ENCODE data around the gene REM2.

The REM2 gene

DNA sequence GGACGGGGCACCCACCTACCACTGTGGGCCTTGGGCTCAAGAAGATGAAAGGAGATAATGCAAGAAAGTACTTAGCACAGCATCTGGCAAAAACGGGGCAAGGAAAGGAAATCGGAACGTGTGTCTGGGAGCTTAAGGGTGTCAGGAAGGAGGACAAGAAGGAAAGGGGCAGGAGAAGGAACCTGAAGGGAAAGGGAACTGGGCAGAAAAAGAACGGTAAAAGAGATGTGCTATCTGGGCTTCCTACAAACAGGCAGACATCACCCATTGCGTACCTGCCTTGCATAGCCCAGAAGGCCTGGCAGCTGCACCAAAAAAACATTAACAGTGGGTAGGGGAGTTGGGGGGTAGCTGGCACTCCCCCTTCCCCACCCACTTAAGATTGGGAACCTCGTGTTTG, 958 bp upstream of the REM2 start:
- no peak overlapping the region for H3K27ac ChIP-seq
- TF ChIP-seq ZFX (IDR thresholded peaks at IDR 0.05; ENCODE audit: borderline replicate concordance): no peak
- TF ChIP-seq, protein P1, sequence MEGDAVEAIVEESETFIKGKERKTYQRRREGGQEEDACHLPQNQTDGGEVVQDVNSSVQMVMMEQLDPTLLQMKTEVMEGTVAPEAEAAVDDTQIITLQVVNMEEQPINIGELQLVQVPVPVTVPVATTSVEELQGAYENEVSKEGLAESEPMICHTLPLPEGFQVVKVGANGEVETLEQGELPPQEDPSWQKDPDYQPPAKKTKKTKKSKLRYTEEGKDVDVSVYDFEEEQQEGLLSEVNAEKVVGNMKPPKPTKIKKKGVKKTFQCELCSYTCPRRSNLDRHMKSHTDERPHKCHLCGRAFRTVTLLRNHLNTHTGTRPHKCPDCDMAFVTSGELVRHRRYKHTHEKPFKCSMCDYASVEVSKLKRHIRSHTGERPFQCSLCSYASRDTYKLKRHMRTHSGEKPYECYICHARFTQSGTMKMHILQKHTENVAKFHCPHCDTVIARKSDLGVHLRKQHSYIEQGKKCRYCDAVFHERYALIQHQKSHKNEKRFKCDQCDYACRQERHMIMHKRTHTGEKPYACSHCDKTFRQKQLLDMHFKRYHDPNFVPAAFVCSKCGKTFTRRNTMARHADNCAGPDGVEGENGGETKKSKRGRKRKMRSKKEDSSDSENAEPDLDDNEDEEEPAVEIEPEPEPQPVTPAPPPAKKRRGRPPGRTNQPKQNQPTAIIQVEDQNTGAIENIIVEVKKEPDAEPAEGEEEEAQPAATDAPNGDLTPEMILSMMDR (IDR thresholded peaks at IDR 0.05): no peak

DNA sequence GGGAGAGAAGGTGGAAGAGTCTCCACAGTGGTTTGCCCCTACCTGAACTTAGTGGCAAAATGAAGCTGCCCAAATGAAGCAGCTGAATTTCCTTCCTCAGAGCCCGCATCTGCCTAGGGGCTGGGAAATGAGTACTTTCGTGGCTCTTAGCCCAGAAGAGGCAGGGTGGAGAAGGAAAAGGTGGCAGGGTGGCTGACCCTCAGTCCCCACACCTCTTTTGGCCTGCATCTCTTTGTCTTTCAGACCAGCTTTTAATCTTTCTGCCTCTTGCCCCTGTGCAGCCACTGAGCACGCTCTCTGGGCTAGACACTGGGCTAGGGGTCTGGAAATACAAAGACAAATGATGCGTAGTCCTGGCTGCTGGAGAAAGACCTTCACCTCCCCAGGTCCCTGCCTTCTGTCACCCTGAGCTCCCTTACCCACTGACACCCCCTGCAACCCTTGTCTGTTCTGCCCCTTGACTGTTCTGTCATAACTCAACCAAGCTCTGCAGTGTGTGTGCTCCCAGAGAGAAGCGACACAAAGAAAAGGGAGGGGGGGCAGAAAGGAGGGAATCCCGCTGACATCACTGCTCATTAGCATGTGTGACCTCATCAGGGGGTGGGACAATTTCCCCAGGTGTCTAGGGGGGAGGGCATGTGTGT, 371 bp upstream of the REM2 start:
- no peak overlapping the region for H3K27ac ChIP-seq

DNA sequence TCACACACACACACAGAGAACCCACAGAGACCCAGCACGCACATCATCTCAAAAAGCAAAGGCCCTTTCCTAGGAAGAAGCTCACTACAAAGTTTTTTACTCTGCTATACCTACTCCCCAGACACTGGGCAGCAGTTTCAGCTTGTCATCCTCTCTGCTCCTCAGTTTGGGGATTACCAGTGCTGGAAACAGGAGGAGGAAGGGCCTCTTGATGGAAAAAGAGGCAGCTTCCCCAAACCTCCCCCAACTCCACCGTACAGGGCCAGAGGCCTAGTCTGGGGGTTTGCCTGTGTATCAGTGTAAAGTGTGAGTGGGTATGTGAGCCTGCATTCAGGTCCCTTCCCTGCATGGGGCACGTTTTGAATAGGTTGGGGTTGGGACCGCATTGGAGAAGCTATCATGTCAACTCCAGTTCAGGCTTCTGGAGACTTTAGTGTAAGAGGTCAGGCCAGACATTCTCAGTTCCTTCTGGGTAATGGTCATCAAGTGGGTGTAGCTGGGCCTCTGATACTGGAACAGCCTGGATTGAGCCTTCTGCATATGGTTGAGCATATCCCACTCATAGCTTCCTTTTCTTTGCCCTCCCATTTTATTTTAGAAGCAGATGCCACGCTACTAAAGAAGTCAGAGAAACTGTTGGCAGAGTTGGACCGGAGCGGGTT, 1.2 kb downstream of the REM2 start:
- no peak overlapping the region for H3K27ac ChIP-seq
- no peak for TF ChIP-seq ZFX (IDR thresholded peaks at IDR 0.05; ENCODE audit: borderline replicate concordance)
- TF ChIP-seq, protein P1 (IDR thresholded peaks at IDR 0.05): no peak

More for the DNA sequence above, 371 bp upstream of the REM2 start:
- TF ChIP-seq, protein P1 (IDR thresholded peaks at IDR 0.05): no peak

DNA sequence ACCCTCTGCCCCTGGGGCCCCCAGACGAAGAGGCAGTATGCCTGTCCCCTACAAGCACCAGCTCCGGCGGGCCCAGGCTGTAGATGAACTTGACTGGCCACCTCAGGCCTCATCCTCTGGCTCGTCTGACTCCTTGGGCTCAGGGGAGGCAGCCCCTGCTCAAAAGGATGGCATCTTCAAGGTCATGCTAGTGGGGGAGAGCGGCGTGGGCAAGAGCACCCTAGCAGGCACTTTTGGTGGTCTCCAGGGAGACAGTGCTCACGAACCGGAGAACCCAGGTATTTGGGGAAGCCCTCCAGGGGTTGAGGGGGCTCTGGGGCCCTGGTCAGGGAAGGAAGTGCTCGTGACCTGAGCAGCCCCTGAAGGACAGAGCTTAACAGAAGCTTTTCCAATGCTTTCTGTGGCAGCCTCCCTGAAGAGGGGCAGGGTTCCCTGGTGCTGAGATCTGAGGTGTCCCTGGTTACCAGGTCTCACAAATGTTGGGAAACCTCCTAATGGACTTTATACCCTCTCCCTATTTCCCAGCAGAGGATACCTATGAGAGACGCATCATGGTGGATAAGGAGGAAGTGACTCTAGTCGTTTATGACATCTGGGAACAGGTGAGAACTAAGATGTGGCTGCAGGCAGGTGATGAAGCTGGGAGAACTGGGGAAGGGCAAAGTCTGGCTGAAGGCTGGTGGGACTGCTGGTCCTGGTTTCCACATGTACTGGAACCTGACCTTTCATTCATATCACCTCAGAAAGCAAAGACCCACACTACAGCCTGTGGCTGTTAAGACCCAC, 1.9 kb downstream of the REM2 start:
- TF ChIP-seq ZFX (IDR thresholded peaks at IDR 0.05; ENCODE audit: borderline replicate concordance): no peak
- no peak overlapping the region for H3K27ac ChIP-seq

DNA sequence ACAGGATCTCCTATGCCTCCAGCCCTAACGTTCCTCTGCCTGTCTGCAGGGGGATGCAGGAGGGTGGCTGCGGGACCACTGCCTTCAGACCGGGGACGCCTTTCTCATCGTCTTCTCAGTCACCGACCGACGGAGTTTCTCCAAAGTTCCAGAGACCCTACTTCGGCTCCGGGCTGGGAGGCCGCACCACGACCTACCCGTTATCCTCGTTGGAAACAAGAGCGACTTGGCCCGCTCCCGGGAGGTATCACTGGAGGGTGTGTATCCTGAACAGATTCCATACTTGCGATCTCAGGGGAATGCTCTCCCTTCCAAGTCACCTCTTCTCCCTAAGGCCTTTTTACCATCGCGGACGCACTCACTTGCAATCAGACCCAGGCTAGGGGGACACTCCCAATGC, 3.0 kb downstream of the REM2 start:
- TF ChIP-seq, protein P1 (IDR thresholded peaks at IDR 0.05): no peak
- no peak for TF ChIP-seq ZFX (IDR thresholded peaks at IDR 0.05; ENCODE audit: borderline replicate concordance)
- peak overlapping the region; percentile 95 for H3K27ac ChIP-seq

DNA sequence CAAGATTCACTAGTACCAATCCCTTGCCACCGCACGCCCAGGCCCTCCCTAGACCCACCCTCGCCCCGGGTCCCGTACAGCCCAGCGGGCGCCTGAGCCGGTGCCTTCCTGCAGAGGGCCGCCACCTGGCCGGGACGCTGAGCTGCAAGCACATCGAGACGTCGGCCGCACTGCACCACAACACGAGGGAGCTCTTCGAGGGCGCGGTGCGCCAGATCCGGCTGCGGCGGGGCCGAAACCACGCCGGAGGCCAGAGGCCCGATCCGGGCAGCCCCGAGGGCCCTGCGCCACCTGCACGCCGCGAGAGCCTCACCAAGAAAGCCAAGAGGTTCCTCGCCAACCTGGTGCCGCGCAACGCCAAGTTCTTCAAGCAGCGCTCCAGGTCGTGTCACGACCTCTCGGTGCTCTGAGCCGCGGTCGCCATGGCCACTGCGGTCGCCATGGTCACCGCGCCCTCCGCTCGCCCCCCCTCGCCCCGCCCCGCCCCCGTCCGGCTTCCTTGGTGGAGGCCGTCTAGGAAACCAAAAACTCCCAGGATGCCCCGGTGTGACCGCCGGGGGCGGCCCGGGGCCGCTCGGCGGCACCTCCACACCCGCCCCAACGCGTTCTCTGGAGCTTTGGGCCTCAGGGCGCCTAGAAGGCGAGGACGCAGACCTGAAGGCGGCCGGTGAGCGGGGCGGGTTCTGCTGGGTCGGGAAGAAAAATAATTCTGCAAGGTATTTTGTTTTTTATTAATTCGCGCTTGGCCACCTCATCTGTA, 3.7 kb downstream of the REM2 start:
- TF ChIP-seq, protein P1 (IDR thresholded peaks at IDR 0.05): peak; percentile 60
- TF ChIP-seq ZFX (IDR thresholded peaks at IDR 0.05; ENCODE audit: borderline replicate concordance): no peak
- peak overlapping the region; percentile 95 for H3K27ac ChIP-seq

DNA sequence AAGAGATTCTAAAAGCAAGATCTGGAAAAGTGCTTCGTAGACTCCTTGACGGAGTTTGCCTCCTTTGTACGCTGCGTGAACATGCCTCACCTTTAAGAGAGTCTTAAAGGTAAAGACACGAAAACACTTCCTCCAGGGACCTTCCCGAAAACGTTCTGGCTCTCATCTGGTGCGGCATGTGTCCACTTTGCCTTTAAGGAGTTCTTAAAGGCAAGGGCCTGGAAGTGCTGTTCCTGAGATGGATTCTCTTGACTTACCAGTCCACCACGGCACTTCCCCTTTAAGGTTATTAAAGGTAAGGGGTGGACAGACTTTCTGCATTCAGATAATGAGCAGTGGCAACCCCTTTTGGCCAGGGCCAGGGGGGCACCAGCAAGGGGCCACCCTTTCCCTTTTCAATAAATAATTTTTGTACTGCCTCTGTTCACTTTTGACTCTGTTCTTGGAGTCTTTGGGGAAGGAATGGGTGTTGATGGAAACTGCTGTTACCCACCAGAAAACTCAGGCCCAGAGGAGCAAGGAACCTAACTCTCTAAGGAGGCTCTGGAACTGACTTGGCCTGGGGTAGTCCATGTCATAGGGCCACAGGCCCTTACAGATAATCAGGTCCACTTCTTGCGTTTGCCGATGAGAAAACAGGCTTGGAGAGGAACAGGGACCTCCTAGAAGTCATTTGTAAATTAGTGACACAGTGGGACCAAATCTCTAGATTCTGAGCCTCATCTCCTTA, 4.4 kb downstream of the REM2 start:
- TF ChIP-seq, protein P1 (IDR thresholded peaks at IDR 0.05): no peak
- TF ChIP-seq ZFX (IDR thresholded peaks at IDR 0.05; ENCODE audit: borderline replicate concordance): no peak
- peak overlapping the region; percentile 95 for H3K27ac ChIP-seq
